Adrenal gland (tissue), 12 donors: Measurements from ENCODE around the gene ASB8. TPM values are rescaled to one million over a fixed set of nuclear protein-coding genes. Genes with fewer than 3 reads are reported as not detected.

Source experiments
- DNase-seq, 7 donors: peaks; one replicate each; pipeline ENCODE4 v3.0.0-alpha.2; 2019 to 2020
- H3K27ac ChIP-seq, 5 donors: fragments of 200-600 bp; sonication (generic) in 4 of 5; 1 replicate in 3 of 5; 2 replicates in 2 of 5; pipeline versions ENCODE4 v1.5.1 to v1.8.0; 2016 to 2020; ENCODE audit warnings: mild to moderate bottlenecking in 1 of 5
- H3K27me3 ChIP-seq: fragments of 200-600 bp; 2 replicates; pipeline ENCODE4 v1.8.0; 2021
- H3K36me3 ChIP-seq, 2 donors: fragments of 200-600 bp; replicated peaks in 1 of 2; 1 replicate in 1 of 2; 2 replicates in 1 of 2; pipeline versions ENCODE4 v1.5.1 to v1.8.0; 2018 to 2022
- H3K4me1 ChIP-seq, 2 donors: fragments of 200-600 bp; replicated peaks in 1 of 2; 1 replicate in 1 of 2; 2 replicates in 1 of 2; pipeline versions ENCODE4 v1.5.1 to v1.8.0; 2018 to 2021
- H3K4me3 ChIP-seq, 4 donors: fragments of 200-600 bp; sonication (generic) in 3 of 4; one replicate each; pipeline ENCODE4 v1.5.1; 2016 to 2018
- H3K9me3 ChIP-seq, 3 donors: fragments of 200-600 bp; sonication (generic) in 1 of 3; replicated peaks in 1 of 3; 1 replicate in 2 of 3; 2 replicates in 1 of 3; pipeline versions ENCODE4 v1.5.1 to v1.8.0; 2016 to 2021
- POLR2A ChIP-seq, 2 donors: fragments of 450-650 bp; IDR thresholded peaks; one replicate each; pipeline ENCODE4 v1.6.1; 2017; ENCODE audit warnings: antibody characterized with exemption in 2 of 2, mild to moderate bottlenecking in 2 of 2, moderate library complexity in 1 of 2
- WGBS, 4 donors: extraction: QIAGEN DNeasy Blood & Tissue Kit in 2 of 4; methylation state at CpG; one replicate each; pipeline versions ENCODE4 v1.1.5 to v1.1.7; 2013 to 2017; 5-methylcytosine and 5-hydroxymethylcytosine counted together
- intact Hi-C, 2 donors: fragments of 100-400 bp; cut with DNase I; formaldehyde crosslinking; loops; one replicate each; pipeline versions ENCODE4 v1.14.1 to v1.15.0; 2022 to 2023
- polyA plus RNA-seq, 3 donors: library from polyadenylated mRNA; stranded (reverse); fragments of 200-250 nt in 2 of 3; fragments of 350-450 nt in 1 of 3; fragmentation: Illumina TruSeq in 1 of 3; extraction: RNeasy Lipid Tissue Mini Kit (QIAGEN cat#74804) in 1 of 3; gene quantifications; one replicate each; pipeline ENCODE4 v1.2.3, GENCODE V29; 2013 to 2014
- total RNA-seq, 9 donors: library from RNA; depleted of rRNA in 4 of 9; stranded (reverse); fragments of >200 nt in 4 of 9; fragments of 120-200 nt in 1 of 9; fragmentation: NEBNext Ultra II Directional in 1 of 9; extraction: Animal tissue kit (Norgen Biotek cat#: 25700) in 1 of 9; gene quantifications; one replicate each; pipeline versions ENCODE4 v1.1.0 to v1.2.4, GENCODE V29; 2013 to 2023
- TF ChIP-seq, protein P1 (sequence below), 6 experiments: fragments of 450-650 bp in 4 of 6; fragments of 200-600 bp in 2 of 6; sonication (generic) in 1 of 6; IDR thresholded peaks; 1 replicate in 5 of 6; 2 replicates in 1 of 6; pipeline versions ENCODE4 v1.5.1 to v1.8.0; 2016 to 2021; ENCODE audit warnings: antibody characterized with exemption in 6 of 6, mild to moderate bottlenecking in 2 of 6, moderate library complexity in 1 of 6
- donor health status: healthy with polysubstance abuse.
- donor health status: Bipolar disorder and iron deficiency.
- donor health status: DM: yes; HTN: yes; CAD: no.
- donor health status: DM: no; HTN: no; CAD: no.
- donor health status: DM: no; HTN: no; CAD: no.
- donor health status: DM: yes; HTN: yes; CAD: no.

The ASB8 gene
- total and polyA plus RNA-seq, 12 donors = 13.9 to 69.8 (median 49.5) TPM

DNA sequence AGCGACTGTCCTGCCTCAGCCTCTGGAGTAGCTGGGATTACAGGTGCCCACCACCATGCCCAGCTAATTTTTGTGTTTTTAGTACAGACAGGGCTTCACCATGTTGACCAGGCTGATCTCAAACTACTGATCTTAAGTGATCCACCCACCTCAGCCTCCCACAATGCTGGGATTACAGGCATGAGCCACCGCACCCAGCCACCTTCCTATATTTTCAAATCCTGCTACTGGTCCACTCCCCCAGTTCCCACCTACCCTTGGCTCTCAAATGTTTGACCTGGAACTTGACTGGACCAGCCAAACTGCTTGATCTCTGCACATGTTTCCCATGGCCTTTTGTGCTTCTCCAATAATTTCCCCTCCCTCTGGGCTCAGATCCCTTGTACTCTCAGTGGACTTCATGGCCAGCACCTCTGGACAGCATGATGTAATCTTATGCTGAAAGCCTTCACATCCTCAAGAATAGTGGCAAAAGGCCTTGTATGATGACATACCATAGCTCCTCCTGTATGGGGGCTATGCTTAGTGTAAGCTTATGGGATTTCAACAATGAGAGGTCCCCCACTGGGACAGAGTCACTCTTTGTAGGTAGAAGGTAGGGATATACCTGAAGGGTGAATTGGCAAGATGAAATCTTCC lies 23.7 kb upstream of the ASB8 start:
- Histone ChIP-seq H3K27ac (no peak overlapping the region), H3K9me3 (no peaks in the 10 kb centered on the region), H3K36me3 (no peaks in the 10 kb centered on the region), H3K27me3 (no peaks in the 10 kb centered on the region), H3K4me3 (no peak overlapping the region), H3K4me1 (peaks cover 5 to 21% of the 10 kb centered on the region in 2 donors)
- 91 to 96% (median 94%) methylated on average over 2 of the region's 2 CpGs for WGBS, 4 donors
- DNase-seq = no peak
- intact Hi-C loops = loop anchor here (10.0 kb wide), 1 partner anchor 274 kb away; no protein-coding TSS in a partner anchor
- TF ChIP-seq, protein P1, sequence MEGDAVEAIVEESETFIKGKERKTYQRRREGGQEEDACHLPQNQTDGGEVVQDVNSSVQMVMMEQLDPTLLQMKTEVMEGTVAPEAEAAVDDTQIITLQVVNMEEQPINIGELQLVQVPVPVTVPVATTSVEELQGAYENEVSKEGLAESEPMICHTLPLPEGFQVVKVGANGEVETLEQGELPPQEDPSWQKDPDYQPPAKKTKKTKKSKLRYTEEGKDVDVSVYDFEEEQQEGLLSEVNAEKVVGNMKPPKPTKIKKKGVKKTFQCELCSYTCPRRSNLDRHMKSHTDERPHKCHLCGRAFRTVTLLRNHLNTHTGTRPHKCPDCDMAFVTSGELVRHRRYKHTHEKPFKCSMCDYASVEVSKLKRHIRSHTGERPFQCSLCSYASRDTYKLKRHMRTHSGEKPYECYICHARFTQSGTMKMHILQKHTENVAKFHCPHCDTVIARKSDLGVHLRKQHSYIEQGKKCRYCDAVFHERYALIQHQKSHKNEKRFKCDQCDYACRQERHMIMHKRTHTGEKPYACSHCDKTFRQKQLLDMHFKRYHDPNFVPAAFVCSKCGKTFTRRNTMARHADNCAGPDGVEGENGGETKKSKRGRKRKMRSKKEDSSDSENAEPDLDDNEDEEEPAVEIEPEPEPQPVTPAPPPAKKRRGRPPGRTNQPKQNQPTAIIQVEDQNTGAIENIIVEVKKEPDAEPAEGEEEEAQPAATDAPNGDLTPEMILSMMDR (IDR thresholded peaks at IDR 0.05) = no peak
- no peak for TF ChIP-seq POLR2A (IDR thresholded peaks at IDR 0.05)

DNA sequence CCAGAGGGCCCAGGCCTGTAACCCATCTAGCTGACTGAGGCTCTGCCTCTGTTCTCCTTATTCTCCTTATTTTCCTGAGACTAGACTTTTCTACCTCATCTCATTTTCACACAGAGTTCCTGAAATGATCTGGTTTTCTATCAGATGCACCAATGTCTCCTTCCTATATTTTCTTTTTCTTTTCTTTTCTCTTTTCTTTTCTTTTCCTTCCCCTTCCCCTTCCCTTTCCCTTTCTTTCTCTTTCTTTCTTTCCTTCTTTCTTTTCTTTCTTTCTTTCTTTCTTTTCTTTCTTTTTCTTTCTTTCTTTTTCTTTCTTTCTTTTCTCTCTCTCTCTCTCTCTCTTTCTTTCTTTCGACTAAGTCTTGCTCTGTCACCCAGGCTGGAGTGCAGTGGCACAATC lies 23.1 kb upstream of the ASB8 start:
- TF ChIP-seq POLR2A (IDR thresholded peaks at IDR 0.05) = no peak
- TF ChIP-seq, protein P1 (IDR thresholded peaks at IDR 0.05) = no peak
- WGBS, 4 donors = 83 to 95% (median 92%) methylated on average over 1 of the region's 1 CpG
- no peak overlapping the region for H3K4me3 ChIP-seq
- DNase-seq = no peak
- H3K36me3 ChIP-seq = no peaks in the 10 kb centered on the region
- H3K4me1 ChIP-seq = peaks cover 5 to 21% of the 10 kb centered on the region in 2 donors
- no peak overlapping the region for H3K27ac ChIP-seq
- H3K27me3 ChIP-seq = no peaks in the 10 kb centered on the region
- no peaks in the 10 kb centered on the region for H3K9me3 ChIP-seq
- intact Hi-C loops = loop anchor here (10.0 kb wide), 1 partner anchor 274 kb away; no protein-coding TSS in a partner anchor

GRCh38 chr12:48179466-48179865 lies 22.2 kb upstream of the ASB8 start:
- TF ChIP-seq, protein P1 (IDR thresholded peaks at IDR 0.05) = no peak
- no peak for TF ChIP-seq POLR2A (IDR thresholded peaks at IDR 0.05)
- Histone ChIP-seq H3K4me1 (peaks cover 5 to 19% of the 10 kb centered on the region in 2 donors), H3K36me3 (no peaks in the 10 kb centered on the region), H3K27me3 (no peaks in the 10 kb centered on the region), H3K4me3 (no peak overlapping the region), H3K27ac (no peak overlapping the region), H3K9me3 (no peaks in the 10 kb centered on the region)
- intact Hi-C loops = no loop called here
- 96 to 100% (median 98%) methylated on average over 1 of the region's 1 CpG for WGBS, 4 donors
- no peak for DNase-seq

GRCh38 chr12:48177982-48178381 lies 20.7 kb upstream of the ASB8 start:
- TF ChIP-seq, protein P1 (IDR thresholded peaks at IDR 0.05) = no peak
- no peak for TF ChIP-seq POLR2A (IDR thresholded peaks at IDR 0.05)
- intact Hi-C loops = no loop called here

More at GRCh38 chr12:48177982-48178381, 20.7 kb upstream of the ASB8 start:
- 69 to 80% (median 77%) methylated on average over 4 of the region's 4 CpGs for WGBS, 4 donors
- Histone ChIP-seq H3K9me3 (no peaks in the 10 kb centered on the region), H3K36me3 (no peaks in the 10 kb centered on the region), H3K4me1 (peaks cover 0 to 8% of the 10 kb centered on the region in 2 donors), H3K4me3 (no peak overlapping the region), H3K27me3 (no peaks in the 10 kb centered on the region), H3K27ac (no peak overlapping the region)
- no peak for DNase-seq
